GM21381 (cell line): ENCODE measurements around the gene UTF1.
A peak's percentile ranks its signal among the peaks of the same experiment; 100 is the strongest.

Experiments used
- ATAC-seq: cut with Tn5 transposase; IDR thresholded peaks from one replicate; pipeline ENCODE4 v1.9.1; 2021; ENCODE audit warnings: mild to moderate bottlenecking, moderate library complexity; ENCODE audit not compliant: unreplicated experiment

The UTF1 gene

DNA sequence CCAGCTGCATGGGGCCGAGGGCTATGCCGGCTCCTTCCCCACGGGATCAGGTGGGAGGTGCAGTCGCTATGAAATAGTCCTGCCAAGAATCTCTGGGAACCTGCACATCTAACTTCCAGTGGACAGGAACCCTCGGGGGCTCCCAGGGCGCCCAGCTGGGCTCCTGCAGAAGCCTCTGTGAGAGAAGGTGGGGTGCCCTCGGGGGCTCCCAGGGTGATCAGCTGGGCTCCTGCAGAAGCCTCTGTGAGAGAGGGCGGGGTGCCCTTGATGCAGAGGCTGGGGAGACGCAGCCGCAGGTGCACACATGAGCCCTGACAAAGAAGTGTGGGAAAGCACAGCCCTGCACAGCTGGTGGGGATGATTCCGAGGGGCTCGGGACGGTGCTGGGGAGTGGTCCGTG is 13.6 kb downstream of the UTF1 start:
- no peak for ATAC-seq

DNA sequence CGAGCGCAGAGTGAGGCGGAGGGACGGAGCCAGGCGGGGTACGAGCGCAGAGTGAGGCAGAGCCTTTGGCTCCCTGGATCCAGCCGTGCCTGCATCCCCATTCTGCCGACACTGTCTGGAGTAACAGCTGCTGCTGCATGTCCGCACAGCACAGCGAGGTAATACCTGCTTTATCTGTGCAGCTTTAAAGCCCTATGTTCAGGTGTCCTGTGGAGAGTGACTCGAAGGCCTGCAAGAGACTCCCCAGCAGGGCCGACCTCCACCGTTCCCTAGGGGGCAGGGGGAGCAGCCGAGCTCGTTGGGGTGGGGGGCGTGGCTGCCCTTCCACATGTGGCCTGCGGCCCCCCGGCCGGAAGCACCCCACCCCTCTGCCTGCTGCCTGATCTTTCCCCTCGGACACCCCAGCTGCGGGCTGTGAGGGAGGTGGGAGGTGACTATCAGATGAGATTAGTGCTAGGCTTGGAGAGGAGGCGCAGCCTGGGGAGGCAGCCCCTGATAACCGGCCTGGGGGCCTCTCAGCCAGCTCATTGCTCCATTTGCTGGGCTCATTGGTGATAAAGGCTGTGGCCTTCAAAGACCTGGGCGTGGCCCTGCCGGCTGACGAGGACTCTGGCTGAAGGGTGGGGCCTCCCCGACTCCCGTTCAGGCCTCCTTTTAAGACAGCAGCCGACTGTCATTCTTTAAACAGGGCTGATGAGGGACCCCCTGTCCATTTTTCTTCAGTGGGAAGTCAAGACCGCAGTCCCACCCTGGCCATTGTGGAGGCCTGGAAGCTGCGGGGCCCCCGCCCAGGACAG is 15.6 kb downstream of the UTF1 start:
- no peak for ATAC-seq

DNA sequence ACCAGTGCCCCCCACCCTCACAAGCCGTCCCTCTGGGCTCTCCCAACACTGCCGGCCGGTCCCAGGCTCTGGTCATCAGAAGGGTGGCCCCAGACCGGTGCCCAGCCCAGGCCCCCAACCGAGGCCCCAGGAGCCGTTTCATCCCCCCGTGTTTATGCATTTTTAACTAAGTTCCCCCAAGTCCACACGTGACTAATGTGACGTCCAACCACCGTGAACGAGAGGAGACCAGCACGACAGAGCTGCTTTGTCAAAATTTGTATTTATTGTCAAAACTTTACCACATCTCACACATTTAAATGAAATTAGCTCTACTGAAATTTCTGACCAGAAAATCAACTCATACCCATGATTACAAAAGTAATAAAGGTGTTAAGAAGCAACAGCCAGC is 16.2 kb downstream of the UTF1 start:
- ATAC-seq = no peak

DNA sequence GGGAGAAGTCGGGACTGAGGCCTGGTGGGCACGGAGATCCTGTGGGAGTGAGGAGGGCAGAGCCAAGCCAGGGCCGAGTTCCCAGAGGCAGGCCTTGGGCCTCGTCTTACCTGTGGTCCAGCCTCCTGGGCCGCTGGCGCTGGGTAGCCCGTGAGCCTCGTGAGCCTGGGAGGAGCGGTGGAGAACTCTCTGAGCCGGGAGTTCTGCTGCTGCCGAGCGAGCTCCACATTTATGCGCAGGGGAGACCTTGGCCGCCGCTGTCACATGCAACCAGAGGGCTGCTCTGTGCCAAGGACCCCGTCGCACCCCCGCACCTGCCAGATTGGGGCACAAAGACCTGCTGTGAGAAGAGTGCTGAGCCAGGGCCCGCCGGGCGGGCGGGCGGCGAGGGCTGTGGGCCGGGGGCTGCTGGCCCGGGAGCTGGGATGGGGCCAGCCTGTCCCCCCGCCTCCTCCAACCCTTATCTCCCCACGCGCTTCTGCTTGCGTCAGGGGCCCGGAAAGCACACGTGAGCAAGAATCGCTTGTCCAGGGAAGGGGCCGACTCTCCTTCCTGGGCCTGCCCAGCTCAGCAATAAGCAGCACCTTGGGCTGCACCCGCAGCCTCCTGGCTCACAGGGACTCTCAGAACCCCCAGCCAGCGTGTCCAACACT is 17.8 kb downstream of the UTF1 start:
- no peak for ATAC-seq

DNA sequence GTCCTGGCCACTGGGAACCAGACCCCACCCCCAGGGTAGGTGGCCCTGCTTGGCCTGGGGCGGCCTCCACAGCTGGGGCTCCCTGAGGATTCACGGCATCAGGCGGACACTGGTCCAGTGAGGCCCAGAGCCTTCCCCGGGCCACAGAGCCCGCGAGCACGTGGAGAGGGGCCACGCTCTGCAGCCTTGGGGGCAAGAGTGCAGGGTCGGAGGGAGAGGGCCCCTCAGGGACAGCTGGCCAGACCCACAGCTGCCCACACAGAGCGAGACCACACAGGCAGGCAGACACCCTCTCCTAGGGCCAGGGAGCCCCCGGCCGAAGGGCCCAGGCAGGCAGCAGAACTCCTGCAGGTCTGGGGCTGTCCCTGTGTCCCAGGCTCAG is 18.3 kb downstream of the UTF1 start:
- ATAC-seq = no peak

DNA sequence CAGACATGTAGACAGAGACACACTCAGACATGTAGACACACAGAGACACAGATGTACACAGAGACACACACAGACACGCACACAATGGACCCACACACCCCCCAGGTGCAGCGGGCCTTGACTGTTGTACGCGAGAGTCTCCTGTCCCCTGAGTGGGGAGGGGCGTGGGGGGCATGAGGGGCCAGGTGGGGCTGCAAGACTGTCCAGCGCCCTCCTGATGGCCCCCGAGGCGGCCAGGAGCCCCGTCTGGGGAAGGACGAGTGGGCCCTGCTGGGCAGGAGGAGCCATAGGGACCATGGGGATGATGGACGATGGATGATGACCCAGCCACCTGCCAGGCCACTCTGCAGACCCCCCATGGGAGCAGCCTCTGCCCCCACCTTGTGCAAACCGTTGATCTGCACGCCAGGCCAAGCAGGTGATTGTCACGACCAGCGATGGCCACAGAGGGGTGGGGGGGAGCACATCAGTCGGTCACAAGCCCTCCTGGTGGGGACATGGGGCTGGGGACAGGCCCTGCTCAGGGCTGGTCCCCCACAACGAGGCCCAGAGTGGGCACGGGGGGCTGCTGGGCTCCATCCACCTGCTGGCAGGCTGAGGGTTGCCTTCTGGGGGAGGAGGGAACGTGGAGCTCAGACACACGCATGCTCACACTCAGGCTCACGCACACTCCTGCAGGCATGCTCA is 19.2 kb downstream of the UTF1 start:
- ATAC-seq = no peak

DNA sequence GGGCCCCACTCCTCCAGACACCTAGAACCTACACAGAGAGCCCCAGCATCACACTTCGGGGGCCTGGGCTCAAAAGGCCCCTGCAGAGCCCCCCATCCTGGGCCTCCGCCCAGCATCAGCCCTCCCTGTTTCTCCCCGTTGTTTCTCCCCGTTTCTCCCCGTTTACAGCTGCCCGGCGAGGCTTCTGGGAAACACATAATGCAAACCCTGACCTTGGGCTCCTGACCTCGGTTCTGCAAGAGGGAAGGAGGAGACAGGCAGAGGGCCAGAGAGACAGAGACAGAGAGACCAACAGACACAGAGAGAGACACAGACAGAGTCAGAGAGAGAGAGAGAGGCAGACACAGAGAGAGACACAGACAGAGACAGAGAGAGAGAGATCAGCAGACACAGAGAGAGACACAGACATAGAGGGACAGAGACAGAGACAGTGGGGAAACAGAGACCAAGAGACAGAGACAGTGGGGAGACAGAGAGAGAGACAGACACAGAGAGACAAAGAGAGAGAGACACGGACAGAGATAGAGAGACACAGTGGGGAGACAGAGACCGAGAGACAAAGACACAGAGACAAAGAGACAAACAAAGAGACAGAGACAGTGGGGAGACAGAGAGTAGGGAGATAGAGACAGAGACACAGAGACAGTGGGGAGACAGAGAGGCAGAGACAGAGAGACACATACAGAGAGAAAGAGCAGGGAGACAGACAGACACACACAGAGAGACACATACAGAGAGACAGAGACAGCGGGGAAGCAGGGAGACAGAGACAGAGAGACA is 20.1 kb downstream of the UTF1 start:
- ATAC-seq = no peak

DNA sequence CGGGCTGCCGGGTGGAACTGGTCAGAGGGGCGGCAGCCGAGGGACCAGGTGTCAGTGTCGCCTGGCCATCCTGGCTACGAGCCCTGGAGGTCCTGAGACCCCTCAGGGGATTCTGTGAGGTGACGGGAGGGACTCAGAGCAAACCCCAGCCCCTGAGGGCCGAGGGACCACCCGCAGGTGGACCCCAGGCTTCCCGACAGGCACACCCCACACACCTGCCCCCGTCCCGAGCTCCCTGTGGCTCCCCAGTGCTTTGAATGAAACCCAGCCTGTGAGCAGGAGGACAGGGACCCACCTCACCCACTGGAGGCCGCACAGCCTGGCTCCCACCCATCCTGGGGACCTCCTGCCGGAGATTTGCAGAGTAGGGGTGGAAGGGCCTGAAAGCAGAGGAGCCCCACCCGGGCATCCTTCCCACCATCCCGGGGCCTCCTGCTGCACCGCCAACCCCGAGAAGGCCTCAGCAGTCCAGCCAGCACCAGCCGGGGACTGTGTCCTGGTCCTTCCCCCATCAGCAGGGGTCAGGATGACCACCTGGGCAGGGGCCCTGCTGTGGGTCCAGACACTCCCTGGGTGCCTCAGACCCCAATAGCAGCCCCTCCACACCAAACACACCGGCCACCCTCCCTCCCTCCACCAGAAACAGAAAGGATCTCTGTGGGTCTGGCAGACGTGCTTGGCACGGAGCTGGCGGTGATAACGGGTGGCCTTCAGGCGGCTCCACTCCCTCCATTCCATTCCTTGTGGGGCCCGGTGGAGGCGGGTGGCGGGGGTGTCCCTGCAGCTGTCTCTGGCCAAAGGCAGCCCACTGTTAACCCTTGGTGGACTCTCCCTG is 21.6 kb downstream of the UTF1 start:
- no peak for ATAC-seq

DNA sequence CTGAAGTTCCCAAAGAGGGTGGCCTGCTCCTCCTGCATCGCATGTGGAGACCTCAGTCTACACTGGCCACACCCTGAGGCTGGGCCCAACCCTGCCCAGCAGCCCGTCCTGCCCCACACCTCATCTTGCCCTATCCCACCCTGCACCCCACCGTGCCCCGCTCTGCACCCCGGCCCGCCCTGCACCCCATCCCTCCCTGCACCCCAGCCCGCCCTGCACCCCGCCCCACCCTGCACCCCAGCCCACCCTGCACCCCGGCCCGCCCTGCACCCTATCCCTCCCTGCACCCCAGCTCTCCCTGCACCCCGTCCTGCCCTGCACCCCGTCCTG is 22.2 kb downstream of the UTF1 start:
- no peak for ATAC-seq

DNA sequence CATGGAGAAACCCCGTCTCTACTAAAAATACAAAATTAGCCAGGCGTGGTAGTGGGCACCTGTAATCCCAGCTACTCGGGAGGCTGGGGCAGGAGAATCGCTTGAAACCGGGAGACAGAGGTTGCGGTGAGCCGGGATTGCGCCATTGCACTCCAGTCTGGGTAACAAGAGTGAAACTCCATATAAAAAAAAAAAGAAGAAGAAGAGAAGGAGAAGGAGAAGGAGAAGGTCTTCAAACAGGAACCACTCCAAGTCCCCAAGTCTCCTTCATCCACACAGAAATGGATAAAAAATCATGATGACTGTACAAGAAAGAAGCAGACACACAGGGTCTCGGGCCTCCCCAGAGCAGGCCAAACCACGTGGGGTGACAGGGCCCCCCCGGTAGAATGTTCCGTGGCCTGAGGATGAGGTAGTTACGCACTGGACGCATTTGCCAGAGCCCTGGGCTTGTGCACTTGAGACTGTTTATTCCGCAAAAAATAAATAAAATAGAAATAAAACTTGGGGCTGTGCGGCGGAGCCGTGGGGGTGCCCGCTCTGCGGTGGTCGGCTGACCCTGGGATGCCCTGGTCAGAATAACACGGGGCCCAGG is 23.4 kb downstream of the UTF1 start:
- ATAC-seq = no peak

DNA sequence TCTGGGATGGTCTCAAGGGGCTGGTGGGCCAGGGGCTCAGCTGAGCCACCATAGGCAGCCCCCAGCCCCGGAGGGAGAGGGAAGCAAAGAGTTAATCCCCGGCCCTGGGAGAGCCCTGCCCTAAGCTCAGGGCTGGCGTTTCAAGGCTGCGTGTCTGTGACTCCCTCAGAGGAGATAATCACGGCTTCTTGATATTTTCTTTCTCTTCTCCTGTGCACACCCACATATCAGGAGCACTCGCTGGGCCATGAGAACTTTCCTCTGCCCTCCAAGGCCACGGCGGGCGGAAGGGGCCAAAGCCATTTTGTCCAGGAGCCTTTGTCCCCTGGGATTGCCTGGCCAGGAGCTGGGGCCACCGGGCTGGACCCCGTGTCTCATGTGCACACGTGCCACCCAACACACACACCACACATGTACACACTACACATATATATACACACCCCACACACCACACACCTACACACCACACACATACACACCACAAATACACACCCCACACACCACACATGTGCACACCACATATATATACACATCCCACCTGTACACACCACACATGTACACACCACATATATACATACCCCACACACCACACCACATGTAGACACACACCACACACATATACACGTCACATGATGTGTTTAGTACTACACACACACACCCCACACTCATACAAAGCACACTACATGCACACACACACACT is 24.6 kb downstream of the UTF1 start:
- ATAC-seq = no peak

DNA sequence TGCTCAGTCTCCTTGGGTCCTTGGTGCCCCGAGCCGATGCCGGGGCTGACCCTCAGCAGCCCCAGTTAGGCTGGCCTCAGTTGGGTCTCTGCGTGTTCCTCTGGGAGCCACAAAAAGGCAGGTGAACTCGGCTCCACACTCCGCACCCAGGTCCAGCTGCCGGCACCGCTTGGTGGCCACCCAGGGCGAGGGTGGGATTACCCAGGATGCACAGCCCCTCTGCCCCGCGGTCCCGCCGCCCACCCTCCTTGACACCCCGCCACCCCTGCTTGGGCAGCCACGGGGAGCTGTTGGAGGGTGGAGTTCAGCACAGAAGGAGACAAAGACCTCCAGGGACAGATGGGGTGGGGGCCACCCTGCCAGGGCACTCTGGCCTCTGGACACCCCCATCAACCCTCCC is 25.3 kb downstream of the UTF1 start:
- no peak for ATAC-seq

DNA sequence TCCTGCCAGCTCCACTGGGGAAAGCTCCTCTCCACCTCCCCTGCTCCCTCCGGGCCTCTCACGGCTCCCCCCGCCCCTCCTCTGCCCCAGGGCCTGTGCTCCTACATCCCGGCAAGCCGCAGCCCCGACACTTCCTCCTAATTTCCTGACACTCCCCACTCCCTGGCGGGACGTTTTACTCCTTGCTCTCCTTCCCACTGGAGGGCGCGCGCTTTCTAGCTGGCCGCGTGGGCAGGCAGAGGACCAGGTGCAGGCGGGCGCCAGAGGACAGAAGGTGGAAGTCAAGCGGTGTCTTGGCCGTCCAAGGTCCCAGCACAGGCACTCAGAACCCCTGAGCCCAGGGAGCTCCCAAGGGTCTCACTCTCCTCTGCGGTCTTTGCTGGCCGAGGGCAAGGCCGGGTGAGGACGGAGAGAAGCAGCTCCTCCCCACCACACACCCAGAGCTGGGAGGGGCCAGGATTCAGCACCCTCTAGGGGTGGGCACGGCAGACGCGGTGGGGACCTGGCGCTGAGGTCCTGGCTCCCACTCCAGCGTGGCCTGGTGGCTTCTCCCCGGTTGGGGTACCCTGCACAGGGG is 27.6 kb downstream of the UTF1 start:
- peak; percentile 9 for ATAC-seq

DNA sequence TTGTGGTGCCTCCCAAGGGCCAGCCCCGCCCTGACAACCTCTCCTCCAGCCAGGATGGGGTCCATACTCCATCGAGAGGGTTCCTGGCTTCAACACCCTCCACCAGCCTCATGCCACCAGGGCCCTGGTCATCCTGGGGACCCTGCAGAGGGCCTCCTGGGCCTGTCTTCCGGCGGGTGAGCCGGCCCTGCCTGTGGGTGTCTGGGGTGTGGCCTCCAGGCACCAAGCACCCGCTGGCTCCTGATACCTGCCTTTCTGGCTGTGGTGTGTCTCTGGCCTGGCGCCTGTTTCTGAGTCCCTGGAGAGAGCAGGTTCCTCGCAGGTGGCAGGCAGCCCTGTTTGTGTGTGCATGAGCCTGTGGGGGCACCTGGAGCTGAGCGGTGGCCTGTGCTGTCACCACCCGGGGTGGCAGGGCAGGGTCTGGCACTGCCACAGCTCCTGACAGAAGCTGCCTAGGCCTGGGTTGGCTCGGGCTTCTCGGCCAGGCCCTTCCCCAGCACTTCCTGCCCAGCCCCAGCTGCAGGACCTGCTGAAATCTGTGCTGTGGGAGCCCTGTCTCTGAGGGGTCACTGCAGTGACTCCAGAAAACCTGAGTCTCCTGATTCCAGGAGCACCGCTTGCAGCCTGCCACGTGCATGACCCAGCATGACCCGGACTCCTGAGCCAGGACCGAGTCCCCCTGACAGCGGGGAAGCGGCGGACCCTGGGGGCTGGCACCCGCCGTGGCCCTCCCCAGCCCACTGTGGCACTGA is 28.2 kb downstream of the UTF1 start:
- ATAC-seq = peak; percentile 21

DNA sequence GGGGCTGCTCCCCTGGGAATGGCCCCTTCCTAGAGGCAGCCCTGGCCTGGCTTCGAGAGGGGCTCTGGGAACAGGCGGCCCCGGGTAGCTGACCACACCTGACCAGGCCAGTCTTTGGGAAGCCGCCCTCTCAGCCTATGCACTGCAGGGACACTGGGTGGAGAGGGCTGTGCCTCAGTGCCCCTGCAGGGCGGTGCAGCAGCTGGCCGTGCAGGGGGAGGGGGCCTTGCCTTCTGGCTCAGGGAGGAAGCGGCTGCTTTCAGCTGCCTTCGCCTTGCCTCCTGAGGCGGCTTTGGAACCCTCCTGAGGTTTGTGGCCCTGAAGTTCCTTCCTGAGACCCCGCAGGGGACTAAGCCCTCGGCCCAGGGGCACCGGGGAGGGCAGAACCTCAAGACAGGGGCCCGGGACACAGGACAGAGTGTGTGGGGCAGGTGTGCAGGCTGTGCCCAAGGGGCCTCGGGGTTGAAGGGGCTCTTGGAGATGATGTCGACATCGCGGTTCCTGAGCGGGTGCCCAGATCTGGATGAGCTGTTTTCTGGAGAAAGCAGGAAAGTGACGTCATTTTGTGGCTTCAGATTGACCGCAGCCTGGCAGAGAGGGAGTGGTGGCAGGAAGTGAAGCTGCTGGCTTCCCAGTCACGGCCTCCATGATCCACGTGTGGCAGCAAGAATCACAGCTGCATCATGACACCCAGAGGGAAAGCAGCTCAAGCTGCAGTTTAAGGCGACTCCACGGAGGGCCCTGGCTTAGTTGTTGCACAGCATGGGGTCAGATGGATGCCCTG is 29.0 kb downstream of the UTF1 start:
- no peak for ATAC-seq

DNA sequence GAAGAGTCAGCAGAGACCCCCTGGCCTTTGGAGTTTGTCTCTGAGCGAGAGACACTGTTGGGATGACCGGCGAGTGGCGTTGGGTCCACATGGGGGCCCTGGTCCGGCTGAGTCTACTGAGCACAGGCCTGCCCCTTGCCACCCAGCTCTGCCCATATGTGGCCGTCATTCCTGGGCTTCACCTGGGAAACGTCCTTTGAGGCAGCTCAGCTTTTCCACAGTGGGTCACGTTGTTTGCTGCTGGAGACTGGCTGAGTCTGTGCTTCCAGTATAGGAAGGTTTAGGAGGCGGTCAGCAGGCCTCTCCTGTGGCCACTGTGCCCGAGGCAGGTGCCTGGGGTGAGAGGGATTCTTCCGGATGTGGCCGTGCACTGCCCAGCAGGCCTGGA is 29.6 kb downstream of the UTF1 start:
- ATAC-seq = no peak

DNA sequence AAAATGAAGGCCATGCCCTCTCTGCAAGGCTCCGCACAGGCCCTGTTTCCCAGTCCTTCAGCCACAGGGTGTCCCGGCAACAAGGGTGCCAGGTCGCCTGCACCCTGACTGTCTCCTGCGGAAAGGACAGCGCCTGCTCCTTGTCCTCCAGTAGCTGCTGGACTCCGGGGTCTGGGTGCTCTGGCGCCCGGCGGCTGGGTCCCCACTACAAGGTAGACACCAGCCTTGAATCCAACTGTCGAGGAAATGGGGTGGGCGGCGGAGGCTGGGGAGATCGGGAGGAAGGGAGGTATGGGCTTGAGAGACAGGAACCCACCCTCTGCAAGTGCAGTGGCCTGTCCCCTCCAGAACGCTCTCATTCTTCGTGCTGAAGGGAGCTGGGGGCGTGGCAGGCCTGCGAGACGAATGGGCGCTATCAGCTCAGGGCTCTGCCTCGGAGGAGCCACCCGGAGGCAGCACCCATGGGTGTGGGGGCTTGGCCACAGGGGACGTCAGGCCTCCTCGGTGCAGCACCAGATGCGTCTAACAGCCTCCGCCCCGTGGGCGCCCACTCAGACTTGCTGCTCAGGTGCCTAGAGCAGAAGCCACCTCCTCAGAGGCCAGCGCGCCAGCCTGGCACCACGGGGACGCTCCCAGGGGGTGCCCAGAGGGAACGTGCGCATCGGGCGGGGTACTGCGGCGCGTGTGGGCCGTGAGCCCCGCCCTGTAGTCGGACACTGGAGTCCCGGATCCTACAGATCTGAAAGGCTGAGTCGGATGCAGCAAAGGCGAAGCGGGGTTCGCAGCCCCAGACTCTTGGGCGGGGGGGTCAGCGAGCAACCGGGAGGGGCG is 31.1 kb downstream of the UTF1 start:
- peak; percentile 45 for ATAC-seq
